ENCODE results near the gene MYOF. TPM values are rescaled to one million over a fixed set of nuclear protein-coding genes. Genes with fewer than 3 reads are reported as not detected.

MYOF gene
- total RNA-seq, 6 experiments from 2014 or later, result 401 to 553 (median 530) TPM

DNA sequence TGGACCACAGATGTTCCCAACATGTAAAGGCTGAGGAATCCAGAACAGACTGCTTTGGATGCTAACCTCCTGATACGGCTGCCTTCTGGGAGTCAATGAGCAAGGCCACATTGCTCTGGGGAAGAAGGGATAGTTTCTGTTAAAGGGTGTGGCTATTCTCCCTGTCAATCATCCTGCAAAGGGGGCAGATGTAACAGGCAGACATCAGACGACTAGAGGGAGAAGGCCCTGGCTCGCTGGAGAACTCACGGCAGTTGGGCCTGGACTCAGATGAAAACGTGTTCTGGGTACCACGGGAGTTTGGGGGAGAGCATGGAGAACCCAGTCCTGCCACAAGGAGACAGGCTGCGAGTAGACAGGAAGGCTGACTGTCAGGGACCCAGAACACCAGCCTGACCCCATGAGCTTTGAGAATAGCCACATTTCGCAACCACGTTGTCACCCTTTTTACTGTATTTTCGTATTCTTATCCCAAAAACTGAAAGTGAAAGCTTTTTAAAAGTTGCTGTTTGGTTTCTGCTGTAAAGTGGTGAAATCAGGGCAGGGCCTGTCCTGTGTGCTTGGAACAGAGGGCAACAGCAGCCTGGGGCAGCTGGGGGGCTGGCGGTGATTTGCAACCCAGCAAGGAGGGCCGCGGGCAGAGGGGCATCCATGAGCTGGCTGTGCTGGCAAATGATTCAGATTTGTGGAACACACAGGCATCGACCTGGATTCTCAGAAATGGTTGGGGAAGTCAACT lies 95.3 kb downstream of the MYOF start:
- peaks cover 21% of the 10 kb centered on the region for H3K27me3 Mint-ChIP-seq (ENCODE audit: insufficient read depth)
- H3K27ac Mint-ChIP-seq, result peak overlapping the region; percentile 90
- peak; percentile 15 for DNase-seq
- TF ChIP-seq, protein P1, sequence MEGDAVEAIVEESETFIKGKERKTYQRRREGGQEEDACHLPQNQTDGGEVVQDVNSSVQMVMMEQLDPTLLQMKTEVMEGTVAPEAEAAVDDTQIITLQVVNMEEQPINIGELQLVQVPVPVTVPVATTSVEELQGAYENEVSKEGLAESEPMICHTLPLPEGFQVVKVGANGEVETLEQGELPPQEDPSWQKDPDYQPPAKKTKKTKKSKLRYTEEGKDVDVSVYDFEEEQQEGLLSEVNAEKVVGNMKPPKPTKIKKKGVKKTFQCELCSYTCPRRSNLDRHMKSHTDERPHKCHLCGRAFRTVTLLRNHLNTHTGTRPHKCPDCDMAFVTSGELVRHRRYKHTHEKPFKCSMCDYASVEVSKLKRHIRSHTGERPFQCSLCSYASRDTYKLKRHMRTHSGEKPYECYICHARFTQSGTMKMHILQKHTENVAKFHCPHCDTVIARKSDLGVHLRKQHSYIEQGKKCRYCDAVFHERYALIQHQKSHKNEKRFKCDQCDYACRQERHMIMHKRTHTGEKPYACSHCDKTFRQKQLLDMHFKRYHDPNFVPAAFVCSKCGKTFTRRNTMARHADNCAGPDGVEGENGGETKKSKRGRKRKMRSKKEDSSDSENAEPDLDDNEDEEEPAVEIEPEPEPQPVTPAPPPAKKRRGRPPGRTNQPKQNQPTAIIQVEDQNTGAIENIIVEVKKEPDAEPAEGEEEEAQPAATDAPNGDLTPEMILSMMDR (IDR thresholded peaks at IDR 0.05), result peak; percentile 28
- no peaks in the 10 kb centered on the region for H3K9me3 Mint-ChIP-seq
- H3K4me3 Mint-ChIP-seq, result peak overlapping the region; percentile 72
- peaks cover 93% of the 10 kb centered on the region for H3K4me1 Mint-ChIP-seq (ENCODE audit: low read depth)
- peaks cover 87% of the 10 kb centered on the region for H3K36me3 Mint-ChIP-seq (ENCODE audit: low read depth)

DNA sequence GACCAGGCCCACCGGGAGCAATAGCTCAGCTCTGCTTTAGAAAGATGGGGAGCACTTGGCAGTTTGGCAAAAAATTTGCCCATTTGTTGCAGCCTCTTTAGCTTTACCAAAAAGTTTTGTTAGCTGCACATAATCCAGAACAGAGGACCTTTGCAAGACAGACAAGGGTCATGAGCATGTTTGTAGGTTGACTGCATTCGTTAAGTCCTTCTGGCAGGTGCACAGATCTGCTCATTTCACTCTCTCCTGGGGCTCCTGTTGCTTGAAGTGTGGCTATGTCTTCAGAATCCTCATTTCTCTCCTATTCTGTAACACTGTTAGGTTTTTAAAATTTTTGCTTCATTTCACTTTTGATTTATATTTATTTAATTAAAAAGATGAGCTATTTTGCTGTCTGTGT lies 96.8 kb downstream of the MYOF start:
- peak overlapping the region; percentile 90 for H3K27ac Mint-ChIP-seq
- H3K36me3 Mint-ChIP-seq (ENCODE audit: low read depth), result peaks cover 86% of the 10 kb centered on the region
- peaks cover 92% of the 10 kb centered on the region for H3K4me1 Mint-ChIP-seq (ENCODE audit: low read depth)
- peaks cover 17% of the 10 kb centered on the region for H3K27me3 Mint-ChIP-seq (ENCODE audit: insufficient read depth)
- TF ChIP-seq, protein P1 (IDR thresholded peaks at IDR 0.05), result no peak
- no peak overlapping the region for H3K4me3 Mint-ChIP-seq
- H3K9me3 Mint-ChIP-seq, result no peaks in the 10 kb centered on the region
- no peak for DNase-seq

DNA sequence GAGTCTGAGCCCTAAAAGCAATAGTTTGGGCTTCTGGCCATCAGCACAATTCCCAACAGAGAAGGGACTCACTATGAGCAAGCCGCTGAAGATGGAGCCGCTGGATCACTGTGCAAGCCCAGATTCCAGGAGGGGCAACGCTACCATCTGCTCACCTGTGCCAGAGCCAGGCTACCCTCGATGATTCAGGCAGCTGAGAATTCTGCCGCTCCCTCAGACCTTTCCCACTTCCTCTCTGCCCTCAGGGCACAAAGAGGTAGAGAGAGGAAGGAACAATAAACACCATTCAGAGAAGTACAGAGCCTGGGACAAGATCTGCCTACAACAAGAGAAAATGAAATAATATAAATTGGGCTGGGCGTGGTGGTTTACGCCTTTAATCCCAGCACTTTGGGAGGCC lies 98.1 kb downstream of the MYOF start:
- Mint-ChIP-seq H3K36me3 (ENCODE audit: low read depth) (peaks cover 90% of the 10 kb centered on the region), H3K27me3 (ENCODE audit: insufficient read depth) (peaks cover 20% of the 10 kb centered on the region), H3K9me3 (no peaks in the 10 kb centered on the region), H3K27ac (peak overlapping the region; percentile 90), H3K4me1 (ENCODE audit: low read depth) (peaks cover 96% of the 10 kb centered on the region), H3K4me3 (peak overlapping the region; percentile 64)
- TF ChIP-seq, protein P1 (IDR thresholded peaks at IDR 0.05), result no peak
- no peak for DNase-seq

DNA sequence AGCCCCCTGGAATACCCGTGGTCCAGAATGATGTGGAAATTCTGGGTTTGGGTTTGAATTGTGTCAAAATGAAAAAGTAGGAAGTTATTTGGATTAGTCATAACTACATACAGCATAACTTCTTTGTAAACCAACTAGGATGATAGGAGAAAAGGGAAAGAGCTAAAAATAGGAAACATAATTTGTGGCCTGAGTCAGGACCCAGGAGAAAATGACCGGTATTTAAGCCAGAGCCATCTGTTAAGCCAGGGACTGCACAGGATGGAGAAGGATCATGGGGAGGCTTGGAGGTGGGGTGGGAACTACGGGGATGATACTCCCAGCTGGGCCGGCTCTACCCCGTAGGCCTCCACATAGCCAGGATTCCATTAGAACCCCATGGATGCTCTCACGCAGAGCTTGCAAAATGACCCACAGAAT lies 98.6 kb downstream of the MYOF start:
- Mint-ChIP-seq H3K27ac (peak overlapping the region; percentile 90), H3K27me3 (ENCODE audit: insufficient read depth) (peaks cover 20% of the 10 kb centered on the region), H3K4me1 (ENCODE audit: low read depth) (peaks cover 96% of the 10 kb centered on the region), H3K36me3 (ENCODE audit: low read depth) (peaks cover 89% of the 10 kb centered on the region), H3K4me3 (peak overlapping the region; percentile 64), H3K9me3 (no peaks in the 10 kb centered on the region)
- TF ChIP-seq, protein P1 (IDR thresholded peaks at IDR 0.05), result no peak
- DNase-seq, result peak; percentile 97

DNA sequence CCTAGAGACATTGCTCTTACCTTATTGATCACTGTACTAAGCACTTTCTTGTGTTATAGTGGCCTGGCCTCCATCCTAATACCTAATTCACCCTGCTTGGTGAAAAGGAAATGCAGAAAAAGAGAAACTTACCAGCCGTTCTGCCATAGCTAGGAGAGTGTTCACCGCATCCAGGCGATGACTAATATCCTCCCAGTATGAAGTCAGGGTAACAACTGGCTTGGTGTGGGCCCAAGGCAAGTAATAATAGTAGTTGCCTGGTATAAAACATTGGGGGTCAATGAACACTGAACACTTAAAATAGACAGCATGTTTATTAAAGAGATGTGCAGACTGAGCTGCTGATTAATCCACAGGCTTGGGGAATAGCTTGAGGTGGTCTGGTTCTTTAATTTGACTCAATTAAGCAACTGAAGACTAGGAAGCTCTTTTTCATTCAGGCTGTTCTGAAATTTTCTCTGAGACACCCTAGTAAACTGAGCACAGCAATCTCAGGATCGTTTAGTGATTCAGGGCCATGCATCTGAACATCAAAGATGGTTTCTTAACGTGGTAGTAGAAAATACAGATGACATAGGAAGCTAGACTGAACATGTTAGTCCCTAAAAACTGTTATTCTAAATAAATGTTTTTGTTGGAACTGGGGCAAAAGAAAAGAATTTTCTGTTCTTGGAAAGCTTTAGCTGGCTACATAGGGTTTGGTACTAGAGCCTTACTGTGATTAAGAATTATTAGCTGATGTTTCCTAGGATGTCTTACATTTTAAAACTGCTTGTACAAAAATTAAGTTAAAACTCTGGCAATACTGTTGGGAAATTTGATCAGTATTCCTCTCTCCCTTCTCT lies 102.2 kb downstream of the MYOF start:
- peak overlapping the region; percentile 97 for H3K27ac Mint-ChIP-seq
- peak; percentile 86 for DNase-seq
- peaks cover 8% of the 10 kb centered on the region for H3K27me3 Mint-ChIP-seq (ENCODE audit: insufficient read depth)
- H3K9me3 Mint-ChIP-seq, result no peaks in the 10 kb centered on the region
- TF ChIP-seq, protein P1 (IDR thresholded peaks at IDR 0.05), result no peak
- peaks cover 93% of the 10 kb centered on the region for H3K4me1 Mint-ChIP-seq (ENCODE audit: low read depth)
- peak overlapping the region; percentile 77 for H3K4me3 Mint-ChIP-seq
- H3K36me3 Mint-ChIP-seq (ENCODE audit: low read depth), result peaks cover 83% of the 10 kb centered on the region

Measured in HFFc6 (cell line).